AG04449 (cell line): ENCODE data around the gene SRSF4.

Experiments used
- CTCF ChIA-PET: fragments of 350-600 bp; formaldehyde crosslinking; extraction: SDS; loops from one replicate; lab custom pipeline; 2021; ENCODE audit warnings: antibody characterized with exemption; lab: Yijun Ruan, JAX
- POLR2A ChIA-PET: fragments of 400-600, 350-600 bp; formaldehyde crosslinking; extraction: SDS; loops from one replicate; lab custom pipeline; 2020; ENCODE audit warnings: antibody characterized with exemption, inconsistent platforms; lab: Yijun Ruan, JAX
- DNase-seq: peaks from one replicate; pipeline ENCODE4 v3.0.0-alpha.2; 2010; ENCODE audit warnings: low read depth, low spot score
- H3K4me3 ChIP-seq: 2 replicates; pipeline ENCODE4 v1.5.1; 2011; ENCODE audit warnings: low read depth, mild to moderate bottlenecking, control low read depth, low read length
- CTCF ChIP-seq: IDR thresholded peaks from one replicate; pipeline ENCODE4 v1.5.1; 2011; ENCODE audit warnings: mild to moderate bottlenecking, moderate library complexity, low read length, control low read depth, inconsistent platforms; ENCODE audit not compliant: insufficient read depth; ENCODE audit errors: missing control alignments

SRSF4 gene

GRCh38 chr1:29099286-29099685, 82.4 kb downstream of the SRSF4 start:
- POLR2A ChIA-PET, result no interaction called here
- H3K4me3 ChIP-seq, result no peak overlapping the region
- no peak for DNase-seq
- CTCF ChIA-PET, result interaction anchor here (2.1 kb wide), 1 partner anchor 103 kb away, joined by 6 read pairs; no protein-coding TSS in a partner anchor
- no peak for TF ChIP-seq CTCF
